ENCODE results near the gene COA1. TPM values are rescaled to one million over a fixed set of nuclear protein-coding genes. Genes with fewer than 3 reads are reported as not detected.

COA1 gene
- total RNA-seq, 3 donors from 2014 or later (not counting 1 experiment from before 2014, with no cell fraction given) = 55.0 to 85.3 (median 69.5) TPM

- Mint-ChIP-seq H3K27ac (no peak overlapping the region), H3K4me3 (no peak overlapping the region), H3K4me1 (no peaks in the 10 kb centered on the region), H3K36me3 (no peaks in the 10 kb centered on the region), H3K9me3 (no peaks in the 10 kb centered on the region), H3K27me3 (ENCODE audit: low read depth in 2 of 2) (peaks cover 7% of the 10 kb centered on the region in 2 donors)
- no peaks in the 10 kb centered on the region for H3K27me3 ChIP-seq (ENCODE audit: control insufficient read depth, insufficient read depth, low read length)
- ATAC-seq (no peak), DNase-seq (no peak)
- TF ChIP-seq CTCF (IDR thresholded peaks at IDR 0.05) = no peak
- H3K4me3 ChIP-seq (ENCODE audit: low read length) = no peak overlapping the region
- no peaks in the 10 kb centered on the region for H3K9me3 ChIP-seq (ENCODE audit: control insufficient read depth, insufficient read depth, low read length)
- H3K27ac ChIP-seq (ENCODE audit: low read length) = no peak overlapping the region
- H3K4me1 ChIP-seq (ENCODE audit: control insufficient read depth, insufficient read depth, low read length) = no peaks in the 10 kb centered on the region
- intact Hi-C loops (cut with micrococcal nuclease) = no loop called here
- H3K36me3 ChIP-seq (ENCODE audit: control insufficient read depth, insufficient read depth, low read length) = no peaks in the 10 kb centered on the region
- WGBS (ENCODE audit: insufficient coverage) = 69% methylated on average over 5 of the region's 5 CpGs
Measured at GRCh38 chr7:43749383-43749940, 20.1 kb upstream of the COA1 start.

DNA sequence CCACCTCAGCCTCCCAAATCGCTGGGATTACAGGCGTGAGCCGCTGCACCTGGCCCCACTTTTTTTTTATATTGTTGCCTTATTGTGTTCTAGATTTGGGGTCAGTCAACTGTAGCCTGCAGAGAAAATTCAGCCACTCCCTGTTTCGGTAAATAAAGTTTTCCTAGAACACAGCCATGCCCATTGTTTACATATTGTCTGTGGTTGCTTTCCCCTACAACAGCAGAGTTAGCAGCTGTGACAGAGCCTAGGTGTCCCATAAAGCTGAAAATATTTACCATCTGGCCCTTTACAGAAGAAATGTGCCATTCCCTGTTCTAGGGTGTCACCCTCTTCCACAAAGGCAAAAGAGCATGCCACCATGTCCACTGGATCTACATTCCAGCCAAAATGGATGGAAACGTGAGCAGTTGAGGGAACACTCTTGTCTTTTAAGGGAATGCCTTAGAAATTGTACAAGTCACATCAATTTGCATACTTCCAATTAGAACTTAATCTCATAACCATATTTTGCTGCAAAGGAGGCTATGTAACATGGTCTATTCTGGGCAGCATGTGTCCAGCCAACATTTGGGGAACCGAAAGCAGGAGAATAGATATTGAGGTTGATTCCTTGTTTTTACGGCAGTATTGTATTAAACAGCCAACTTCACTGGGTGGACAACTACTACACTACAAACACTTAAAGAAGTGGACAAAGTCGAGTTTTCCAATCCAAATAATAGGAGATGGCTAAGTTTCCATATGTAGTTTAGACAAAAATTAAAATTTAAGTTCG, 18.2 kb upstream of the COA1 start:
- Mint-ChIP-seq H3K27ac (no peak overlapping the region), H3K4me1 (no peaks in the 10 kb centered on the region), H3K9me3 (no peaks in the 10 kb centered on the region), H3K27me3 (ENCODE audit: low read depth in 2 of 2) (peaks cover 6 to 7% of the 10 kb centered on the region in 2 donors), H3K4me3 (no peak overlapping the region), H3K36me3 (no peaks in the 10 kb centered on the region)
- Histone ChIP-seq H3K9me3 (ENCODE audit: control insufficient read depth, insufficient read depth, low read length) (no peaks in the 10 kb centered on the region), H3K27ac (ENCODE audit: low read length) (no peak overlapping the region), H3K4me1 (ENCODE audit: control insufficient read depth, insufficient read depth, low read length) (no peaks in the 10 kb centered on the region), H3K36me3 (ENCODE audit: control insufficient read depth, insufficient read depth, low read length) (no peaks in the 10 kb centered on the region), H3K27me3 (ENCODE audit: control insufficient read depth, insufficient read depth, low read length) (no peaks in the 10 kb centered on the region), H3K4me3 (ENCODE audit: low read length) (no peak overlapping the region)
- ATAC-seq = no peak
- WGBS (ENCODE audit: insufficient coverage) = 94% methylated on average over 7 of the region's 9 CpGs
- TF ChIP-seq CTCF (IDR thresholded peaks at IDR 0.05) = no peak
- intact Hi-C loops (cut with micrococcal nuclease) = no loop called here
- no peak for DNase-seq

DNA sequence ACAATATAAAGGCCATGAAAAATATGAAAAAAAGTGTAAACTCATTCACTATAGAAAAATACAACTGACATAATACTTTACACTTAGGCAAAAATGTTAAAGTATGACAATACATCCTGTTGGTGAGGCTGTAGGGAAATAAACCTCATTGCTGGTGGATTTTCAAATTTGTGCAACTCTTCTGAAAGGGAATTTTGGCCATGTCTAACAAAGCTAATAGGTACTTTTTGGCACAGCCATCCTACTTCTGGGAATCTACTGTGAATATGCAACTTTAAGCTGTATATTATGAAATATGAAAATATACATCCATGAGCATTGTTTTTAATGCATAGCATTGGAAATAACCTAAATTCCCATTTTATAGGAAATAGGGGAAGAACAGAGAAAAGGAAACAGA, 13.4 kb upstream of the COA1 start:
- H3K27ac Mint-ChIP-seq = no peak overlapping the region
- DNase-seq (no peak), ATAC-seq (no peak)
- H3K27me3 ChIP-seq (ENCODE audit: control insufficient read depth, insufficient read depth, low read length) = no peaks in the 10 kb centered on the region
- H3K27me3 Mint-ChIP-seq (ENCODE audit: low read depth in 2 of 2) = peaks cover 6 to 7% of the 10 kb centered on the region in 2 donors
- H3K4me3 Mint-ChIP-seq = no peak overlapping the region
- H3K27ac ChIP-seq (ENCODE audit: low read length) = no peak overlapping the region
- H3K4me1 Mint-ChIP-seq = peaks cover 0 to 8% of the 10 kb centered on the region in 2 donors
- H3K4me1 ChIP-seq (ENCODE audit: control insufficient read depth, insufficient read depth, low read length) = no peaks in the 10 kb centered on the region
- no peaks in the 10 kb centered on the region for H3K36me3 ChIP-seq (ENCODE audit: control insufficient read depth, insufficient read depth, low read length)
- no peaks in the 10 kb centered on the region for H3K9me3 ChIP-seq (ENCODE audit: control insufficient read depth, insufficient read depth, low read length)
- intact Hi-C loops (cut with micrococcal nuclease) = no loop called here
- no peaks in the 10 kb centered on the region for H3K9me3 Mint-ChIP-seq
- H3K4me3 ChIP-seq (ENCODE audit: low read length) = no peak overlapping the region
- TF ChIP-seq CTCF (IDR thresholded peaks at IDR 0.05) = no peak
- H3K36me3 Mint-ChIP-seq = no peaks in the 10 kb centered on the region

All from natural killer cell (primary cell).